Activated CD8-positive, alpha-beta T cell treated with anti-CD3 and anti-CD28 coated beads for 36 hours (primary cell): Measurements from ENCODE around the gene ANKRD26. TPM values are rescaled to one million over a fixed set of nuclear protein-coding genes. Genes with fewer than 3 reads are reported as not detected.

Experiments used
- ATAC-seq: fragments of 200-7000 bp; cut with Tn5 transposase; one replicate; pipeline ENCODE4 v1.10.0; 2021; ENCODE audit warnings: mild to moderate bottlenecking, moderate library complexity
- CTCF ChIA-PET: fragments of 350-600 bp; sonication (Branson Sonifier 250); formaldehyde crosslinking; loops from one replicate; lab custom pipeline; 2021; ENCODE audit warnings: antibody characterized with exemption; lab: Charles Lee
- POLR2A ChIA-PET: fragments of 350-600 bp; sonication (Branson Sonifier 250); formaldehyde crosslinking; loops from one replicate; lab custom pipeline; 2021; ENCODE audit warnings: antibody characterized with exemption; lab: Charles Lee
- DNase-seq: peaks from one replicate; pipeline ENCODE4 v3.0.0-alpha.2; 2020
- H3K27ac Mint-ChIP-seq: one replicate; pipeline ENCODE4 v1.8.0; 2021; ENCODE audit warnings: mild to moderate bottlenecking, mixed read lengths
- H3K27me3 Mint-ChIP-seq: one replicate; pipeline ENCODE4 v1.8.0; 2021; ENCODE audit warnings: mixed read lengths
- H3K36me3 Mint-ChIP-seq: one replicate; pipeline ENCODE4 v1.8.0; 2021; ENCODE audit warnings: low read depth, mixed read lengths
- H3K4me1 Mint-ChIP-seq: one replicate; pipeline ENCODE4 v1.8.0; 2021; ENCODE audit warnings: low read depth, mixed read lengths
- H3K4me3 Mint-ChIP-seq: one replicate; pipeline ENCODE4 v1.8.0; 2021; ENCODE audit warnings: mild to moderate bottlenecking, moderate library complexity, mixed read lengths
- H3K9me3 Mint-ChIP-seq: one replicate; pipeline ENCODE4 v1.8.0; 2021; ENCODE audit warnings: mixed read lengths
- intact Hi-C: fragments of 100-400 bp; cut with micrococcal nuclease; formaldehyde crosslinking; loops from one replicate; pipeline ENCODE4 v1.10.0; 2022
- total RNA-seq, 2 experiments: library from RNA; stranded (reverse); gene quantifications; one replicate each; pipeline ENCODE4 v1.2.3, GENCODE V29; 2021
- TF ChIP-seq, protein P1 (sequence below): fragments of 200-600 bp; IDR thresholded peaks from one replicate; pipeline ENCODE4 v1.8.0; 2022; ENCODE audit warnings: antibody characterized with exemption, mild to moderate bottlenecking

Gene ANKRD26
- total RNA-seq, 2 experiments from 2014 or later, result 8.3 to 10.4 TPM

GRCh38 chr10:26978519-26978918 lies 121.8 kb downstream of the ANKRD26 start:
- intact Hi-C loops, result no loop called here
- ChIA-PET POLR2A (no interaction called here), CTCF (no interaction called here)
- TF ChIP-seq, protein P1, sequence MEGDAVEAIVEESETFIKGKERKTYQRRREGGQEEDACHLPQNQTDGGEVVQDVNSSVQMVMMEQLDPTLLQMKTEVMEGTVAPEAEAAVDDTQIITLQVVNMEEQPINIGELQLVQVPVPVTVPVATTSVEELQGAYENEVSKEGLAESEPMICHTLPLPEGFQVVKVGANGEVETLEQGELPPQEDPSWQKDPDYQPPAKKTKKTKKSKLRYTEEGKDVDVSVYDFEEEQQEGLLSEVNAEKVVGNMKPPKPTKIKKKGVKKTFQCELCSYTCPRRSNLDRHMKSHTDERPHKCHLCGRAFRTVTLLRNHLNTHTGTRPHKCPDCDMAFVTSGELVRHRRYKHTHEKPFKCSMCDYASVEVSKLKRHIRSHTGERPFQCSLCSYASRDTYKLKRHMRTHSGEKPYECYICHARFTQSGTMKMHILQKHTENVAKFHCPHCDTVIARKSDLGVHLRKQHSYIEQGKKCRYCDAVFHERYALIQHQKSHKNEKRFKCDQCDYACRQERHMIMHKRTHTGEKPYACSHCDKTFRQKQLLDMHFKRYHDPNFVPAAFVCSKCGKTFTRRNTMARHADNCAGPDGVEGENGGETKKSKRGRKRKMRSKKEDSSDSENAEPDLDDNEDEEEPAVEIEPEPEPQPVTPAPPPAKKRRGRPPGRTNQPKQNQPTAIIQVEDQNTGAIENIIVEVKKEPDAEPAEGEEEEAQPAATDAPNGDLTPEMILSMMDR, result no peak
- no peaks in the 10 kb centered on the region for H3K27me3 Mint-ChIP-seq
- H3K9me3 Mint-ChIP-seq, result no peaks in the 10 kb centered on the region
- H3K27ac Mint-ChIP-seq, result no peak overlapping the region
- no peak for ATAC-seq
- no peaks in the 10 kb centered on the region for H3K4me1 Mint-ChIP-seq
- H3K36me3 Mint-ChIP-seq, result peaks cover 2% of the 10 kb centered on the region
- no peak overlapping the region for H3K4me3 Mint-ChIP-seq
- no peak for DNase-seq

DNA sequence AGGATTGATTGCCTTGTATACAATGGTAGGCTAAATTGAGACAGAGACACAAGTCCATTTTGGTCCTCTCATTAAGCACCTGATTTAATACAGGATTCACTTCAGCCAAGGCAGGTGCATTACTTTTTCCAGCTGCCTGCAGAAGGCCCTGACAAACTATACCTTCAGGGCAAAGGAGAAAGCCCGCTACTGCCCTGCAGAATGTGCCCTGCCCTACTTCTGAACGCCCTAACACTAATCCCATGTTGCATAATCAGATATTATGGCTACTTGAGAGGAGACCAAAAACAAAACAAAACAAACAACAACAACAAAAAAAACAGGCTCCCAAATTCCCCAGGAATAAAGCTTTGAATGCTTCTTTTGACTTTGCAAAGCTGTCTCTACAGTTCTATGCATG lies 122.7 kb downstream of the ANKRD26 start:
- Mint-ChIP-seq H3K4me3 (no peak overlapping the region), H3K36me3 (peaks cover 2% of the 10 kb centered on the region), H3K27me3 (no peaks in the 10 kb centered on the region), H3K9me3 (no peaks in the 10 kb centered on the region), H3K4me1 (no peaks in the 10 kb centered on the region), H3K27ac (no peak overlapping the region)
- ChIA-PET POLR2A (no interaction called here), CTCF (no interaction called here)
- DNase-seq (no peak), ATAC-seq (no peak)
- TF ChIP-seq, protein P1, result no peak
- intact Hi-C loops, result no loop called here

DNA sequence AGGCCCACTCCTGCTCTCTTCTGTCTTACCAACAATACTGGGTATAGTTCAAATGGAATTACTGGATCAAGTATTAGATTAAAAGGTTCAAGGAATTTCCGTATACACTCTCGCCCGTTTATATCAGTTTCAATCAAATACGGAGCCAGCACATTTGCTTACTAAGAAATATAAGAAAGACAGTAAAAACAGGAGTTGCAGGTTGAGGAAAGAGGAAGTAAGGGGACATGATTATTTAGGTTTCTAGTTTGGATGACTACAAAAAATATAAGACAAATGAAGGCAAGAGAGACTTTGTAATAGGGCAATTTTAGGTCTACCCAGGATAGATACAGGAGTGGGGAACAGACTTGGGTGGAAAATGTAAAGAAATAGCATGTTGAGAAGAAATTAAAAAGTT lies 129.6 kb downstream of the ANKRD26 start:
- Mint-ChIP-seq H3K27me3 (no peaks in the 10 kb centered on the region), H3K36me3 (peaks cover 6% of the 10 kb centered on the region), H3K4me1 (peaks cover 24% of the 10 kb centered on the region), H3K9me3 (peaks cover 3% of the 10 kb centered on the region), H3K4me3 (no peak overlapping the region), H3K27ac (no peak overlapping the region)
- no peak for DNase-seq
- TF ChIP-seq, protein P1, result no peak
- POLR2A ChIA-PET, result no interaction called here
- CTCF ChIA-PET, result no interaction called here
- no peak for ATAC-seq
- intact Hi-C loops, result no loop called here

DNA sequence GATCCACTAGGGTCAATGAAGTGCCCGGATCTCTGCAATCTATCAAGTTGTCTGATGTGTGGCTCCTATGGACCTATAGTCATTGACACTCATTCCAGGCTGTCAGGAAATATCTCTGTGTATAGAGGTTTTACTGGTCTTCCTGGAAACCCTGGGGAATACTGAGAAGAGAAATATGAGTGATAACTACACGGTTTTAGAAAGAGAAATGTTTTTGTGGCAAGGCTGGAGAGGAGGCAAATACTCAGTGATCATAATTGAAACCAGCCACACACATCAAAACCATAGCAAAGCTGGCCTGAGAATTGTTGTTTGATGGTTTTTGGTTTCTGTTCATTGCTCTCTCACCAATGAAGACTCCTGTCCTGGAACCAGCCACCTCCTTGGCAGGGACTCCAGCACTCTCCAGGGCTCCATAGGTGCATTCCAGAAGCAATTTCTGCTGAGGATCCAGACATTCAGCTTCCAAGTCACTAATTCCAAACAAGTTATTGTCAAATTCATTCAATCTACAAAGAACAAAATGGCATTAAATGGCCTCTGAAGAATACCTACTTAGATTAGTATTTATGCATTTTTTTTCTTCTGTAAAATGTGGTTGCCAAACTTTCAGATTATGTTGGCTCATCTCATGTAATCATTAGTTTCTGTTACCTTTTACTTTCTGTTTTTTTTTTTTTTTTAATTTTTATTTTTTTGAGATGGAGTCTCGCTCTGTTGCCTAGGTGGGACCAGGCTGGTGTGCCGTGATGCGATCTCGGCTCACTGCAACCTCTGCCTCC lies 131.0 kb downstream of the ANKRD26 start:
- intact Hi-C loops, result no loop called here
- CTCF ChIA-PET, result no interaction called here
- POLR2A ChIA-PET, result no interaction called here
- H3K27ac Mint-ChIP-seq, result peak overlapping the region; percentile 35
- H3K36me3 Mint-ChIP-seq, result peaks cover 8% of the 10 kb centered on the region
- H3K9me3 Mint-ChIP-seq, result peaks cover 3% of the 10 kb centered on the region
- no peaks in the 10 kb centered on the region for H3K27me3 Mint-ChIP-seq
- TF ChIP-seq, protein P1, result no peak
- H3K4me1 Mint-ChIP-seq, result peaks cover 24% of the 10 kb centered on the region
- no peak overlapping the region for H3K4me3 Mint-ChIP-seq
- ATAC-seq (peak; percentile 87), DNase-seq (peak; percentile 20)

GRCh38 chr10:26962835-26963234 lies 137.5 kb downstream of the ANKRD26 start:
- intact Hi-C loops, result no loop called here
- Mint-ChIP-seq H3K9me3 (peaks cover 3% of the 10 kb centered on the region), H3K4me1 (peaks cover 7% of the 10 kb centered on the region), H3K36me3 (peaks cover 10% of the 10 kb centered on the region), H3K27ac (no peak overlapping the region), H3K4me3 (no peak overlapping the region), H3K27me3 (no peaks in the 10 kb centered on the region)
- TF ChIP-seq, protein P1, result no peak
- ATAC-seq (no peak), DNase-seq (no peak)
- ChIA-PET POLR2A (no interaction called here), CTCF (no interaction called here)
